Kasumi-1 (cell line): Measurements from ENCODE around the gene LGMN.

ENCODE experiments used
- DNase-seq, 2 experiments: peaks; one replicate each; lab custom pipeline; 2025; lab: John Stamatoyannopoulos, UW

LGMN gene

GRCh38 chr14:92726135-92726932, 22.1 kb downstream of the LGMN start:
- no peak for DNase-seq

GRCh38 chr14:92724516-92725340, 23.7 kb downstream of the LGMN start:
- no peak for DNase-seq

- DNase-seq: no peak
Observed at GRCh38 chr14:92719890-92720323, 28.5 kb downstream of the LGMN start.

- no peak for DNase-seq
Observed at GRCh38 chr14:92719421-92719820, 29.0 kb downstream of the LGMN start.

- no peak for DNase-seq
Observed at GRCh38 chr14:92718664-92719063, 29.8 kb downstream of the LGMN start.

GRCh38 chr14:92717571-92718042, 30.8 kb downstream of the LGMN start:
- no peak for DNase-seq

- no peak for DNase-seq
Observed at GRCh38 chr14:92716131-92716530, 32.3 kb downstream of the LGMN start.

GRCh38 chr14:92714739-92715307, 33.6 kb downstream of the LGMN start:
- peak; percentile 34 to 68 for DNase-seq

- no peak for DNase-seq
Observed at GRCh38 chr14:92712654-92713051, 35.8 kb downstream of the LGMN start.

GRCh38 chr14:92711976-92712653, 36.3 kb downstream of the LGMN start:
- no peak for DNase-seq

GRCh38 chr14:92710001-92710341, 38.5 kb downstream of the LGMN start:
- DNase-seq: no peak

- DNase-seq: no peak
Observed at GRCh38 chr14:92709340-92710000, 39.0 kb downstream of the LGMN start.

GRCh38 chr14:92706386-92706785, 42.0 kb downstream of the LGMN start:
- no peak for DNase-seq

GRCh38 chr14:92704821-92705220, 43.6 kb downstream of the LGMN start:
- DNase-seq: no peak

GRCh38 chr14:92704036-92704804, 44.2 kb downstream of the LGMN start:
- DNase-seq: peak; percentile 49 to 55

GRCh38 chr14:92703516-92703915, 44.9 kb downstream of the LGMN start:
- DNase-seq: no peak

GRCh38 chr14:92702441-92702918, 45.9 kb downstream of the LGMN start:
- DNase-seq: peak; percentile 39 to 48

- DNase-seq: no peak
Observed at GRCh38 chr14:92701826-92702225, 46.6 kb downstream of the LGMN start.

GRCh38 chr14:92698393-92698792, 50.0 kb downstream of the LGMN start:
- no peak for DNase-seq

- DNase-seq: peak in 1 of 2 experiments; percentile 19
Observed at GRCh38 chr14:92696366-92696765, 52.1 kb downstream of the LGMN start.

- no peak for DNase-seq
Observed at GRCh38 chr14:92695562-92695961, 52.9 kb downstream of the LGMN start.
